ENCODE measurements around the gene SCAI. TPM values are rescaled to one million over a fixed set of nuclear protein-coding genes. Genes with fewer than 3 reads are reported as not detected.
"Not testable (repeated sequence)": the region's sequence is repeated elsewhere in the genome, so short reads cannot be mapped to it uniquely, and the experiment has no call there.

Gene SCAI
- total RNA-seq, 6 experiments from 2014 or later = 4.7 to 7.2 (median 5.6) TPM

DNA sequence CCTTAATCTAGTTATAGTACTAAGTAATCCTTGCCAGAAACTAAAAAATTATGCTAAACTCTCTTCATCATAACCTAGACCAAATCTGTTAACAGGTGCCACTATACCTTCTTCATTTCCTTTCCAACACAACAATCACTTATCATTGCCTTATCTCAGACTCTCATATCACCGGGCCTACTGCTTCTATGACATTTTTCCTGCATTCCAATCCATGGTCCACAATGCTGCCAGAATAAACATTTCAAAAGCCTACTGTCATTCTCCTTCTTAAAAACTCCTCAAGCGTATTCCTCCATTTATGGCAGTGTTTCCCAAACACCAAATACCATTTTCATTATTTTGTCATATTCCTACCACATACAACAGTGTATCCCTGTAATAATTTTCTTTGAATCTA is 39.7 kb upstream of the SCAI start:
- Mint-ChIP-seq H3K27me3 (ENCODE audit: insufficient read depth) (no peaks in the 10 kb centered on the region), H3K4me3 (no peak overlapping the region), H3K36me3 (ENCODE audit: low read depth) (peaks cover 9% of the 10 kb centered on the region; the same call in 1 of the 2 replicates), H3K9me3 (no peaks in the 10 kb centered on the region), H3K4me1 (ENCODE audit: low read depth) (peaks cover 27% of the 10 kb centered on the region), H3K27ac (no peak overlapping the region)
- TF ChIP-seq CTCF (IDR thresholded peaks at IDR 0.05) = no peak
- DNase-seq = no peak

GRCh38 chr9:125181756-125182155 is 38.4 kb upstream of the SCAI start:
- H3K9me3 Mint-ChIP-seq; DNase-seq; H3K27me3 Mint-ChIP-seq (ENCODE audit: insufficient read depth); H3K27ac Mint-ChIP-seq; H3K4me3 Mint-ChIP-seq: not testable (repeated sequence)
- H3K4me1 Mint-ChIP-seq (ENCODE audit: low read depth) = peaks cover 31% of the 10 kb centered on the region
- peaks cover 11% of the 10 kb centered on the region; the same call in 1 of the 2 replicates for H3K36me3 Mint-ChIP-seq (ENCODE audit: low read depth)

- Mint-ChIP-seq H3K4me1 (ENCODE audit: low read depth) (peaks cover 39% of the 10 kb centered on the region), H3K27me3 (ENCODE audit: insufficient read depth) (no peaks in the 10 kb centered on the region), H3K9me3 (no peaks in the 10 kb centered on the region), H3K27ac (no peak overlapping the region), H3K36me3 (ENCODE audit: low read depth) (peaks cover 14% of the 10 kb centered on the region; the same call in 1 of the 2 replicates), H3K4me3 (no peak overlapping the region)
- no peak for DNase-seq
- TF ChIP-seq CTCF (IDR thresholded peaks at IDR 0.05) = no peak
These were observed 37.5 kb upstream of the SCAI start for GRCh38 chr9:125180876-125181275.

GRCh38 chr9:125179776-125180175 is 36.4 kb upstream of the SCAI start:
- DNase-seq; H3K27ac Mint-ChIP-seq; H3K9me3 Mint-ChIP-seq; H3K4me3 Mint-ChIP-seq; H3K27me3 Mint-ChIP-seq (ENCODE audit: insufficient read depth): not testable (repeated sequence)
- Mint-ChIP-seq H3K4me1 (ENCODE audit: low read depth) (peaks cover 43% of the 10 kb centered on the region), H3K36me3 (ENCODE audit: low read depth) (peaks cover 17% of the 10 kb centered on the region; the same call in 1 of the 2 replicates)

DNA sequence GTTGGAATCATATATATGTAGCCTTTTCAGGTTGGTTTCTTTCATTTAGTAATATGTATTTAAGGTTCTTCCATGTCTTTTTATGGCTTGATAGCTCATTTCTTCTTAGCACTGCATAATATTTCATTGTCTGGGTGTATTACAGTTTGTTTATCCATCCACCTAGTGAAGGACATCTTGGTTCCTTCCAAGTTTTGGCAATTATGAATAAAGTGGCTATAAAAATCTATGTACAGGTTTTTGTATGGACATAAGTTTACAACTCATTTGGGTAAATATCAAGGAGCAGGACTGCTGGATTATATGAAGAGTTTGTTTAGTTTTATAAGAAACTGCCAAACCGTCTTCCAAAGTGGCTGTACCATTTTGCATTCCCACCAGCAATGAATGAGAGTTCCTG is 34.6 kb upstream of the SCAI start:
- H3K4me3 Mint-ChIP-seq = no peak overlapping the region
- no peak for TF ChIP-seq CTCF (IDR thresholded peaks at IDR 0.05)
- H3K27me3 Mint-ChIP-seq (ENCODE audit: insufficient read depth) = peaks cover 1% of the 10 kb centered on the region; the same call in 1 of the 2 replicates
- H3K9me3 Mint-ChIP-seq = no peaks in the 10 kb centered on the region
- peaks cover 26% of the 10 kb centered on the region for H3K36me3 Mint-ChIP-seq (ENCODE audit: low read depth)
- no peak overlapping the region for H3K27ac Mint-ChIP-seq
- DNase-seq = no peak
- H3K4me1 Mint-ChIP-seq (ENCODE audit: low read depth) = peaks cover 40% of the 10 kb centered on the region

DNA sequence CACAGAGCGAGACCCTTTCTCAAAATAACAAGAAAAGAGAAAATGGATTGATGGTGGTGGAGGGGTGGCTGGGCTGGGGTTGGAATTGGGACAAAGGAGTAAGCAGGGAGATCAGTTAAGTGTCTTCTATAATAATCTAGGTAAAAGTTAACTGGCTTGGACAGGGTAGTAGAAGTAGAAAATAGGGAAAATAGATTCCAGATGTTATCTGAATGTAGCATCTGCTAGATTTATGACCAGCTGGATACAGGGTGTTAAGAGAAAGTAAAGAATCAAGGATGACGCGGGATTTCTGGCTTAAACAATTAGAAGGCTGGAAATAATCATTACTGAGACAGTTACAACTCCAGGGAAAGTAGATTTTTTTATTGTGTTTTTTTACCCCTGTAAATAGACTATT is 33.3 kb upstream of the SCAI start:
- DNase-seq = no peak
- Mint-ChIP-seq H3K4me1 (ENCODE audit: low read depth) (peaks cover 44% of the 10 kb centered on the region), H3K4me3 (peak overlapping the region; percentile 56), H3K9me3 (no peaks in the 10 kb centered on the region), H3K27ac (peak overlapping the region; percentile 27), H3K36me3 (ENCODE audit: low read depth) (peaks cover 27% of the 10 kb centered on the region), H3K27me3 (ENCODE audit: insufficient read depth) (peaks cover 1% of the 10 kb centered on the region; the same call in 1 of the 2 replicates)
- no peak for TF ChIP-seq CTCF (IDR thresholded peaks at IDR 0.05)
